Panc1 (cell line): Measurements from ENCODE around the gene FAM43B. TPM values are rescaled to one million over a fixed set of nuclear protein-coding genes. Genes with fewer than 3 reads are reported as not detected.

Experiments used
- ATAC-seq: fragments of 200-7000 bp; cut with Tn5 transposase; 2 replicates; pipeline ENCODE4 v1.9.1; 2020; ENCODE audit warnings: mild to moderate bottlenecking, moderate library complexity
- BruUV-seq: library from RNA; stranded (reverse); fragments of 400-500 nt; replicated peaks from 2 replicates; lab custom pipeline; 2021; lab: Mats Ljungman, UMichigan
- CTCF ChIA-PET: fragments of 300-600 bp; sonication (Branson Sonifier 250); formaldehyde crosslinking; loops from one replicate; lab custom pipeline; 2022; ENCODE audit warnings: antibody characterized with exemption; lab: Charles Lee
- POLR2A ChIA-PET: fragments of 300-600 bp; sonication (Branson Sonifier 250); formaldehyde crosslinking; loops from one replicate; lab custom pipeline; 2022; ENCODE audit warnings: antibody characterized with exemption; lab: Charles Lee
- DNase-seq: peaks from one replicate; pipeline ENCODE4 v3.0.0-alpha.2; 2010; ENCODE audit warnings: low read depth, low spot score
- H3K27ac ChIP-seq: 2 replicates; pipeline ENCODE4 v1.5.1; 2011; ENCODE audit warnings: mild to moderate bottlenecking, low read length, inconsistent platforms
- H3K27me3 ChIP-seq: fragments of 200-500 bp; sonication (Bioruptor generic); 2 replicates; pipeline ENCODE4 v1.6.0; 2014; ENCODE audit warnings: low read length, inconsistent platforms; ENCODE audit not compliant: control insufficient read depth, insufficient read depth
- H3K36me3 ChIP-seq: fragments of 200-500 bp; sonication (Bioruptor generic); 2 replicates; pipeline ENCODE4 v1.5.1; 2014; ENCODE audit warnings: inconsistent platforms, mild to moderate bottlenecking, low read length, moderate library complexity; ENCODE audit not compliant: control insufficient read depth, insufficient read depth
- H3K4me1 ChIP-seq: 2 replicates; pipeline ENCODE4 v1.5.1; 2011; ENCODE audit warnings: inconsistent platforms, mild to moderate bottlenecking, low read length, moderate library complexity; ENCODE audit not compliant: control insufficient read depth, insufficient read depth
- H3K4me3 ChIP-seq, 2 experiments: 2 replicates each; pipeline ENCODE4 v1.5.1; 2011 to 2012; ENCODE audit warnings: low read depth in 2 of 2, low read length in 2 of 2, mild to moderate bottlenecking in 2 of 2, inconsistent platforms in 1 of 2, moderate library complexity in 1 of 2
- H3K9me3 ChIP-seq: fragments of 200-500 bp; sonication (Bioruptor generic); 2 replicates; pipeline ENCODE4 v1.5.1; 2014; ENCODE audit warnings: low read depth, mild to moderate bottlenecking, inconsistent platforms, low read length, moderate library complexity; ENCODE audit not compliant: control insufficient read depth, insufficient read depth
- CTCF ChIP-seq: fragments of 450-650 bp; IDR thresholded peaks from 2 replicates; pipeline ENCODE4 v1.5.1; 2017; ENCODE audit warnings: mild to moderate bottlenecking
- POLR2AphosphoS5 ChIP-seq: IDR thresholded peaks from 2 replicates; pipeline ENCODE4 v1.6.1; 2012; ENCODE audit warnings: mild to moderate bottlenecking, low read depth, low read length, moderate library complexity
- REST ChIP-seq, 2 experiments: IDR thresholded peaks; 2 replicates each; pipeline ENCODE4 v1.6.1; 2011 to 2012; ENCODE audit warnings: low read depth in 2 of 2, control low read depth in 1 of 2, low read length in 1 of 2, mild to moderate bottlenecking in 1 of 2, moderate library complexity in 1 of 2; ENCODE audit not compliant: insufficient read depth in 1 of 2
- SIN3A ChIP-seq: IDR thresholded peaks from 2 replicates; pipeline ENCODE4 v1.6.1; 2012; ENCODE audit warnings: low read depth, mild to moderate bottlenecking, low read length, moderate library complexity, borderline replicate concordance; ENCODE audit not compliant: insufficient read depth
- TCF7L2 ChIP-seq: IDR thresholded peaks from 2 replicates; pipeline ENCODE4 v1.6.1; 2011; ENCODE audit warnings: mild to moderate bottlenecking, low read depth, low read length, inconsistent platforms
- in situ Hi-C: cut with HindIII; loops from 2 replicates; pipeline ENCODE4 v1.10.0; 2016; ENCODE audit warnings: low sequenced_read_pairs, low pct_unique_long_range_greater_than_20kb
- intact Hi-C: fragments of 100-400 bp; cut with micrococcal nuclease; formaldehyde crosslinking; loops from one replicate; pipeline ENCODE4 v1.10.0; 2022; ENCODE audit not compliant: unreplicated experiment
- total RNA-seq: library from RNA; stranded (reverse); gene quantifications from one replicate; pipeline ENCODE4 v1.2.1, GENCODE V29; 2021; ENCODE audit not compliant: unreplicated experiment

The FAM43B gene
- total RNA-seq, 1 experiment from 2014 or later: 3.0 TPM

- POLR2A ChIA-PET: interaction anchor here (0.7 kb wide), 1 partner anchor 25 kb away, joined by 5 read pairs; no protein-coding TSS in a partner anchor
- CTCF ChIA-PET: interaction anchor here (0.6 kb wide), 1 partner anchor 435 kb away, joined by 3 read pairs; no protein-coding TSS in a partner anchor
Measured at GRCh38 chr1:20538760-20539551, 13.4 kb upstream of the FAM43B start.

DNA sequence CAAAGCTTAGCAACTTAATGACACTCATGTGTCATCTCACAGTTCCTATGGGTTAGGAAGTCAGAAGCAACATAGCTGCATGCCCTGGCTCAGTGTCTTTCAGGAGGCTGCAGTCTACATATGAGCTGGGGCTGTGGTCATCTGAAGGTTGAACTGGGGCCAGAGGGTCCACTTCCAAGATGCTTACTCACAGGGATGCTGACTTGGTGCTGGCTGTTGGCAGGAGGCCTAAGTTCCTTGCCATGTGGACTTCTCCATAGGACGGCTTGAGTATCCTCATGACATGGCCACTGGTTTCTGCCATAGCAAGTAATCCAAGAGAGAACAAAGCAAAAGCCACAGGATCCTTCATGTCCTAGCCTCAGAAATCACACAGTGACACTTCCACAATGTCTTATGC, 12.1 kb upstream of the FAM43B start:
- ChIA-PET POLR2A (interaction anchor here (0.6 kb wide), 1 partner anchor 1610 kb away, joined by 5 read pairs; no protein-coding TSS in a partner anchor), CTCF (no interaction called here)
- peaks cover 3% of the 10 kb centered on the region; the same call in 1 of the 2 replicates for H3K27me3 ChIP-seq
- no peaks in the 10 kb centered on the region for H3K36me3 ChIP-seq
- H3K4me3 ChIP-seq: no peak overlapping the region
- intact Hi-C loops: no loop called here
- in situ Hi-C loops: no loop called here
- no TSS peak for BruUV-seq
- H3K4me1 ChIP-seq: no peaks in the 10 kb centered on the region
- no peak overlapping the region for H3K27ac ChIP-seq
- H3K9me3 ChIP-seq: no peaks in the 10 kb centered on the region
- no peak for DNase-seq
- no peak for ATAC-seq
- TF ChIP-seq SIN3A (no peak), REST (IDR thresholded peaks at IDR 0.05; ENCODE audit: insufficient read depth in 1 of 2, low read depth in 2 of 2, low read length in 1 of 2) (no peak), TCF7L2 (no peak), POLR2AphosphoS5 (no peak)

More at GRCh38 chr1:20538760-20539551, 13.4 kb upstream of the FAM43B start:
- ATAC-seq (no peak), DNase-seq (no peak)
- no peak for TF ChIP-seq CTCF
- no peak for TF ChIP-seq TCF7L2
- no peak for TF ChIP-seq POLR2AphosphoS5
- TF ChIP-seq REST (IDR thresholded peaks at IDR 0.05; ENCODE audit: insufficient read depth in 1 of 2, low read depth in 2 of 2, low read length in 1 of 2): no peak
- no peak for TF ChIP-seq SIN3A
- intact Hi-C loops: no loop called here
- BruUV-seq: no TSS peak
- Histone ChIP-seq H3K36me3 (no peaks in the 10 kb centered on the region), H3K4me3 (no peak overlapping the region), H3K27ac (no peak overlapping the region), H3K9me3 (no peaks in the 10 kb centered on the region), H3K27me3 (peaks cover 3% of the 10 kb centered on the region; the same call in 1 of the 2 replicates), H3K4me1 (no peaks in the 10 kb centered on the region)
- in situ Hi-C loops: no loop called here
